HG03135 (cell line): ENCODE data around the gene EDN1.

Source experiments
- ATAC-seq: cut with Tn5 transposase; IDR thresholded peaks from one replicate; pipeline ENCODE4 v1.9.1; 2021; ENCODE audit warnings: mild to moderate bottlenecking, moderate library complexity; ENCODE audit not compliant: unreplicated experiment

The EDN1 gene

GRCh38 chr6:12293931-12294807 is 4.0 kb downstream of the EDN1 start:
- ATAC-seq: no peak

DNA sequence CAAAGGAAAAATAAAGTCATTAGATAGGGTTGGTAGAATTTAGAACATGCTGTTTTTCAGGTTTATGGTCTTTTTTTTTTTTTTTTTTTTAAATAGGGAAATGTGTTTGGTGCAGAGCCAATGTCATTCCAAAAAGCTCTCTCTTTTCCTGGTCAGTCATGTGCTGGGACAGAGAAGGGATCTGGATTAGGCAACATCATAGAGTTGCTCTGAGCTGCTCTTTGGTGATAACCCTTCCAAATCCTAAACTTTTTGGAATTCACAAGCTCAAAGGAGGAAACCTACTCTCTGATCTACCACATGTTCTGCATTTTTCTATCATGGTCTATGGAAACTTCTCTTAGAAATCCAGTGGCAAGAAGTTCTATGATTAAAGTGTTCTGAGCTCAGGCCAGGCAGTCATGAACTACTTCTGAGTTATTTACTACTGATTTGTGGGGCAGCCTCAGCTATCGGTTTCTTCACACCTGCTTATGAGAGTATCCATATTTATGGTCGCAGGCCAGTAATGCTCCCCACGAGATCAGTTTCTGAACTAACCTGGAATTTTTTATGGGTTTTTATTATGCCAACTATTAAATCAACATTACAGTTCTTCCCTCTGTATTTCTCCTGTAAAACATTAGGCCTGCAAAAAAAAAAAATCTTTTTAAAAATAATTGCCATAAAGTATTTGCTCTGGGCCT is 4.8 kb downstream of the EDN1 start:
- no peak for ATAC-seq

- ATAC-seq: no peak
Measured at GRCh38 chr6:12295558-12296254, 5.5 kb downstream of the EDN1 start.

- no peak for ATAC-seq
Measured at GRCh38 chr6:12296255-12296573, 6.1 kb downstream of the EDN1 start.

- no peak for ATAC-seq
Measured at GRCh38 chr6:12296604-12297003, 6.4 kb downstream of the EDN1 start.

- ATAC-seq: no peak
Measured at GRCh38 chr6:12297363-12298016, 7.3 kb downstream of the EDN1 start.

- ATAC-seq: no peak
Measured at GRCh38 chr6:12298017-12298978, 8.1 kb downstream of the EDN1 start.

DNA sequence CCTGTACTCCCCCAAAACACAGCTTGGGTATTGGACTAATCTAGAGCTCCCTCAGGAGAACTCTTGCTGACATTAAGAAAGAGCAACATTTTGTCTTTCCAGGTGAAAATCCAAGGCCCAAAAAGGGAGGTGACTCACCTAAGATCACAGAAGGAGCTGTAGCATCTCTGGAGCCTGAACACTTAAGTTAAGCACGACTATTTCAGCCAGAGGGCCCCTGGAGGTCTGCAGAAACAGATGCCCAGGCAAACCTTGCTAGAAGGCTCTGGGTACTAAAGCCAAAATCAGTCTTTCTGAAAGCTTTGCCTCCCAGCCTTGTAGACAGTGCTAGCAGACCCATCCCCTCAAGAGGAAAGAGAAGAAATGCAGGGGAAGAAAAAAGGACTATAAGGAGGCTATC is 8.8 kb downstream of the EDN1 start:
- no peak for ATAC-seq

- no peak for ATAC-seq
Measured at GRCh38 chr6:12301018-12301417, 10.9 kb downstream of the EDN1 start.

- ATAC-seq: no peak
Measured at GRCh38 chr6:12304487-12304886, 14.3 kb downstream of the EDN1 start.

GRCh38 chr6:12309070-12309469 is 18.9 kb downstream of the EDN1 start:
- no peak for ATAC-seq

GRCh38 chr6:12311106-12311505 is 20.9 kb downstream of the EDN1 start:
- no peak for ATAC-seq

- ATAC-seq: no peak
Measured at GRCh38 chr6:12312736-12313135, 22.6 kb downstream of the EDN1 start.

DNA sequence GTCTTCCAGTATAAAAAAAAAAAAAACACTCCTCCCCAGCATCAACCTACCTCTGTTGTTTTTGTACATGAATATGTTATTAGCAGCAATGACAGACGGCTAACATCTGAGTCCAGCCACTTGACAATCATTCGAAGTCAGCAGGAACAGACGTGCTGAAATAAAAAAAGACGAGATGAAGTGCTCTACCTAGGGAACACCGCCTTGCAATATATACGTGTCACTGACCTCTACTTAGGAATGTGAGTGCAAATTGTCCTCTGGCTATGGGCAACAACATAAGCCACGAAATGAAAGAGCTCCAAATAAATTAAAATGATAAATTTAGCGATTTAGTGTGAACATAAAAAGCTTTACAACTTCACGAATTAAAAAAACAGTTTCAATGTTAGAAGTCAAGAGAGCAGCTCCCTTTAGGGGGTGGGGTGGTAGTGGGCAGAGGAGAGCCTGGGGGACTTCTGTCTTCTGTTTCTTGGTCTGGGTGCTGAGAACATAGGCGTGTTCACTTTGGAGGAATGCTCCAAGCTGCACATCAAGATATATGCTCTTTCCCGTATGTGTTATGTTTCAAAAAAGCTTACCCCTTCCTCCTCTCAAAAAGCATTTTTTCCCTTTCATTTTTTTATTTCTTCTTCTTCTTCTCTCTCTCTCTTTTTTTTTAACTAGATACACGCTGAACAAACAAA is 23.3 kb downstream of the EDN1 start:
- ATAC-seq: no peak

DNA sequence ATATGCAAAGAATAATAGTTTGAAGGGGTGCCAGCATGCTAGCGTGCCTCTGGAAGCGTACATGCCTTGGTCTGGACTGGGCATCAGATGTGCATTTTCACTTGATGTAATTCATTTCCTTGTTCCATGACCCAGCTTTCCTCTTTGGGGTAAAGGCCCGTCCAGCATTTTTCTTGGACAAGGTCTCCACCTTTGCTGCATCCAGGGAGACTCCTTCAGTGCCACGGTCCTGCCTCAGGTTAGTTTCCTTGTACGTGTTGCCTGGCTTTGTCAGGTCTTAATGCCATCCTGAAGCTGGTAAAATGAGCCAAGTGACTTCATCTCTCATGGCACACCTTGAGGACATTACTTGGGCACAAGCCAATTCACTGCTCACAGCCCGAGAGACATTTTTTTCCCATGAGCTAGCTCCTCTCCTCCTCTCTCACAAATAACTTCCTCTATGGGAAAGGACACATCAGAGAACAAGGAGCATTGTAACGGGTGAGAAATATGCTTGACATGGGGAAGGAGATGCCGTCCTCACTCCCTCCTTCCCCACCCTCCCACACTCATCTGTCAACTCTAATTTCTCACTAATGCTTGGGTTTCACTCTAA is 23.9 kb downstream of the EDN1 start:
- no peak for ATAC-seq

- no peak for ATAC-seq
Measured at GRCh38 chr6:12314751-12315150, 24.6 kb downstream of the EDN1 start.

- no peak for ATAC-seq
Measured at GRCh38 chr6:12315292-12316081, 25.3 kb downstream of the EDN1 start.

DNA sequence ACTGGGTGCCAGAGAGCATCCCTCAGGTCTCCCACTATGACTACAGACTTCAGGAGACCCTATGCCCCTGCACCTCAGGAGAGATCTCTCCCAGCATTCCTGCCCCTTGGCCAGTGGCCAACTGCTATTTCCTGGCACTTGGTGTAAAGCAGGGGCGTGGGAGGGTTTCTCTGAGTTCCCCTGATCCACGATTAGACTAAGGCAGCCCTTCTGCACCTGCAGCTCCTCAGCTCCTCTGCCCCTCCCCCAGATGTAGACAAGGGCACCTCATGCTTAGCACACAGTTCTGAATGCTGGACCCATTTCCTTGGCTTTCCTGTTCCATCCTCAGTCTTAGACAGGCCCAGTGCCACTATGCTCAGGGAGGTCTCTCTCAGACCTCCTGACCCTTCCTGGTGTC is 28.6 kb downstream of the EDN1 start:
- no peak for ATAC-seq
